ENCODE data around the gene COASY.

The COASY gene

DNA sequence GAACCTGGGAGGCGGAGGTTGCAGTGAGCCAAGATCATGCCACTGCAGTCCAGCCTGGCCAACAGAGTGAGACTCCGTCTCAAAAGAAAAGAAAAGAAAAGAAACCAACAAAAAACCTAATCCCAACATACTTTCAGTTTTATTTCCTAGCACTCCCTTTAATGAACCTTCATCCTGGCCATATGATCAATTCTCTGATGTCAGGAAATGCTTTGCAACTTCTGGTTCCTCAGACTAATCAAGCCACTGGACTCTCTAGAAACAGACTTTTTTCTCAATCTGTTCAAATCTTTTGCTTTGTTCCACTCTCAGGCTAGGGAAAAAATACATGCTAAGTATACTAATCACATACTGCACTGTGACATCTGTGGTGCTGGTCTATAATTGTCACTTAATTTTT is 28.9 kb downstream of the COASY start:
- no peaks in the 10 kb centered on the region for H3K9me3 ChIP-seq (ENCODE audit: insufficient read depth, low read length)
- H3K27ac ChIP-seq (ENCODE audit: low read length): no peak overlapping the region
- H3K4me2 ChIP-seq (ENCODE audit: low read length): no peak overlapping the region
- peaks cover 12% of the 10 kb centered on the region for H3K36me3 ChIP-seq (replicated peaks; ENCODE audit: low read depth, low read length)
- H3K9ac ChIP-seq (ENCODE audit: low read length): no peak overlapping the region
- TF ChIP-seq, protein P1, sequence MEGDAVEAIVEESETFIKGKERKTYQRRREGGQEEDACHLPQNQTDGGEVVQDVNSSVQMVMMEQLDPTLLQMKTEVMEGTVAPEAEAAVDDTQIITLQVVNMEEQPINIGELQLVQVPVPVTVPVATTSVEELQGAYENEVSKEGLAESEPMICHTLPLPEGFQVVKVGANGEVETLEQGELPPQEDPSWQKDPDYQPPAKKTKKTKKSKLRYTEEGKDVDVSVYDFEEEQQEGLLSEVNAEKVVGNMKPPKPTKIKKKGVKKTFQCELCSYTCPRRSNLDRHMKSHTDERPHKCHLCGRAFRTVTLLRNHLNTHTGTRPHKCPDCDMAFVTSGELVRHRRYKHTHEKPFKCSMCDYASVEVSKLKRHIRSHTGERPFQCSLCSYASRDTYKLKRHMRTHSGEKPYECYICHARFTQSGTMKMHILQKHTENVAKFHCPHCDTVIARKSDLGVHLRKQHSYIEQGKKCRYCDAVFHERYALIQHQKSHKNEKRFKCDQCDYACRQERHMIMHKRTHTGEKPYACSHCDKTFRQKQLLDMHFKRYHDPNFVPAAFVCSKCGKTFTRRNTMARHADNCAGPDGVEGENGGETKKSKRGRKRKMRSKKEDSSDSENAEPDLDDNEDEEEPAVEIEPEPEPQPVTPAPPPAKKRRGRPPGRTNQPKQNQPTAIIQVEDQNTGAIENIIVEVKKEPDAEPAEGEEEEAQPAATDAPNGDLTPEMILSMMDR (IDR thresholded peaks at IDR 0.05; ENCODE audit: low read depth, low read length): no peak
- TF ChIP-seq EZH2phosphoT487 (IDR thresholded peaks at IDR 0.05; ENCODE audit: low read depth): no peak
- H3K4me1 ChIP-seq (ENCODE audit: low read length): peaks cover 21% of the 10 kb centered on the region
- no peak overlapping the region for H3K4me3 ChIP-seq (ENCODE audit: low read length)
- no peaks in the 10 kb centered on the region for H4K20me1 ChIP-seq (ENCODE audit: insufficient read depth, low read length)
- H3K79me2 ChIP-seq (ENCODE audit: low read length): no peaks in the 10 kb centered on the region
- no peaks in the 10 kb centered on the region for H3K27me3 ChIP-seq (ENCODE audit: low read depth, low read length)
- no peak overlapping the region for H2AFZ ChIP-seq (ENCODE audit: low read depth, low read length)

DNA sequence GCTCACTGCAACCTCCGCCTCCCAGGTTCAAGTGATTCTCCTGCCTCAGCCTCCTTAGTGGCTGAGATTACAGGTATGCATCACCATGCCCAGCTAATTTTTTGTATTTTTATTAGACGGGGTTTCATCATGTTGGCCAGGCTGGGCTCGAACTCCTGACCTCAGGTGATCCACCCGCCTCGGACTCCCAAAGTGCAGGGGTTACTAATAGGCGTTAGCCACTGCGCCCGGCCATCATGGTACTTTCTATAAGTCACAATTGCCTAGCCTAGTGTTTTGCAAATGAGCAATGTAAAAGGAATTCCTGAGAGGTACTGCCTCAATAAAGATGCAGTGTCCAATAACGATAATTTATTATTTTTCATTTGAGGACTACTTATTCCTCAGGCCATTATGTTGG is 29.5 kb downstream of the COASY start:
- no peaks in the 10 kb centered on the region for H3K79me2 ChIP-seq (ENCODE audit: low read length)
- peaks cover 16% of the 10 kb centered on the region for H3K4me1 ChIP-seq (ENCODE audit: low read length)
- no peak for TF ChIP-seq EZH2phosphoT487 (IDR thresholded peaks at IDR 0.05; ENCODE audit: low read depth)
- TF ChIP-seq, protein P1 (IDR thresholded peaks at IDR 0.05; ENCODE audit: low read depth, low read length): no peak
- H4K20me1 ChIP-seq (ENCODE audit: insufficient read depth, low read length): no peaks in the 10 kb centered on the region
- no peak overlapping the region for H3K4me2 ChIP-seq (ENCODE audit: low read length)
- H3K27me3 ChIP-seq (ENCODE audit: low read depth, low read length): no peaks in the 10 kb centered on the region
- no peak overlapping the region for H3K4me3 ChIP-seq (ENCODE audit: low read length)
- H2AFZ ChIP-seq (ENCODE audit: low read depth, low read length): no peak overlapping the region
- no peaks in the 10 kb centered on the region for H3K9me3 ChIP-seq (ENCODE audit: insufficient read depth, low read length)
- H3K27ac ChIP-seq (ENCODE audit: low read length): no peak overlapping the region
- H3K9ac ChIP-seq (ENCODE audit: low read length): no peak overlapping the region
- H3K36me3 ChIP-seq (replicated peaks; ENCODE audit: low read depth, low read length): peaks cover 8% of the 10 kb centered on the region

DNA sequence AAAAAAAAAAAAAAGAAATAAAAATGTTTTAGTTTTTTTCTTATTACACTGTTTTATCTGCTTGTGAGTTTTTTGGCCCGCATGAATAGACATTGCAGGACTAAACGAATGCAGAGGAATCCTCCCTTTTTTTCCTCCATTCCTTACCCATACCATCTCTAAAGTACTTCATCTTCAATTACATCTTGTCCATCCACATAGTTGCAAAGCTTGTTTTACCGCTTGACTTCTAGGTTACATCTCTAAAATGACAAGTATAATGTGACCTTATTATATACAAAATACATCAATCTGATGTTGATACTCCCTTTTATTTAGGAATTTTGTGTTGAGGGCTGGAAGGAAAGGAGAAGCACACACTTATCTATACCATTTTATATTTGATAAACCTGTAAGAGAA is 34.4 kb downstream of the COASY start:
- no peak for TF ChIP-seq EZH2phosphoT487 (IDR thresholded peaks at IDR 0.05; ENCODE audit: low read depth)
- TF ChIP-seq, protein P1 (IDR thresholded peaks at IDR 0.05; ENCODE audit: low read depth, low read length): no peak
- no peak overlapping the region for H3K4me3 ChIP-seq (ENCODE audit: low read length)
- H3K36me3 ChIP-seq (replicated peaks; ENCODE audit: low read depth, low read length): no peaks in the 10 kb centered on the region
- H3K4me1 ChIP-seq (ENCODE audit: low read length): no peaks in the 10 kb centered on the region
- H3K9ac ChIP-seq (ENCODE audit: low read length): no peak overlapping the region
- H4K20me1 ChIP-seq (ENCODE audit: insufficient read depth, low read length): no peaks in the 10 kb centered on the region
- H2AFZ ChIP-seq (ENCODE audit: low read depth, low read length): no peak overlapping the region
- H3K27ac ChIP-seq (ENCODE audit: low read length): no peak overlapping the region
- peaks cover 4% of the 10 kb centered on the region for H3K79me2 ChIP-seq (ENCODE audit: low read length)
- no peaks in the 10 kb centered on the region for H3K27me3 ChIP-seq (ENCODE audit: low read depth, low read length)
- H3K4me2 ChIP-seq (ENCODE audit: low read length): no peak overlapping the region
- no peaks in the 10 kb centered on the region for H3K9me3 ChIP-seq (ENCODE audit: insufficient read depth, low read length)

DNA sequence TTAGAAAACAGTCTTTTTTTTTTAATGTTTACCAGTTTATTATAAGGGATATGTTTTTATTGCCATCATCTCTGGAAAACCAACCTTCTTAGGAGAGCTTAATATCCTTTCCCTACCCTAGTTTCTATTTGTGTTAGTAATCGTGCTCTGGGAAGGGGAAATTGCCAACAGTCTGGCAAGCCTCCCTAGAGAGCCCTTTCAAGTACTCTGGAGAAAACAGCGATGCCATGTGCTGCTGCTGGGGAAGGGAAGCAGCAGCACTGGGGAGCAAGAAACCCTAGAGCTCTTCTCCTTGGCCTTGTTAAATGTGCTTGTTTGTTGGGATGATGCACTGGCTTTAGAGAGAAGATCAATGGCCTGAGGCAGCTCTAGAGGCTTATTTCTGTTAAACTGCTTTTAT is 37.0 kb downstream of the COASY start:
- H3K4me2 ChIP-seq (ENCODE audit: low read length): no peak overlapping the region
- H3K9ac ChIP-seq (ENCODE audit: low read length): no peak overlapping the region
- no peaks in the 10 kb centered on the region for H3K27me3 ChIP-seq (ENCODE audit: low read depth, low read length)
- no peak overlapping the region for H2AFZ ChIP-seq (ENCODE audit: low read depth, low read length)
- H4K20me1 ChIP-seq (ENCODE audit: insufficient read depth, low read length): peaks cover 9% of the 10 kb centered on the region; the same call in 1 of the 2 replicates
- peaks cover 8% of the 10 kb centered on the region for H3K4me1 ChIP-seq (ENCODE audit: low read length)
- no peak for TF ChIP-seq EZH2phosphoT487 (IDR thresholded peaks at IDR 0.05; ENCODE audit: low read depth)
- TF ChIP-seq, protein P1 (IDR thresholded peaks at IDR 0.05; ENCODE audit: low read depth, low read length): no peak
- H3K36me3 ChIP-seq (replicated peaks; ENCODE audit: low read depth, low read length): peaks cover 2% of the 10 kb centered on the region
- H3K27ac ChIP-seq (ENCODE audit: low read length): no peak overlapping the region
- no peaks in the 10 kb centered on the region for H3K9me3 ChIP-seq (ENCODE audit: insufficient read depth, low read length)
- peaks cover 24% of the 10 kb centered on the region for H3K79me2 ChIP-seq (ENCODE audit: low read length)
- no peak overlapping the region for H3K4me3 ChIP-seq (ENCODE audit: low read length)

Measured in OCI-LY3 (cell line).